ENCODE measurements around the gene TIGD6.
"Not testable (repeated sequence)": the region's sequence is repeated elsewhere in the genome, so short reads cannot be mapped to it uniquely, and the experiment has no call there.

Gene TIGD6

GRCh38 chr5:150038547-150038946, 38.1 kb upstream of the TIGD6 start:
- DNase-seq (ENCODE audit: low read depth): peak; percentile 40
- TF ChIP-seq CTCF (conservative IDR thresholded peaks at IDR 0.05; ENCODE audit: low read length): no peak
- H3K4me3 ChIP-seq (ENCODE audit: low read length): no peak overlapping the region

GRCh38 chr5:150036513-150036912, 36.1 kb upstream of the TIGD6 start:
- TF ChIP-seq CTCF (conservative IDR thresholded peaks at IDR 0.05; ENCODE audit: low read length): no peak
- DNase-seq (ENCODE audit: low read depth): peak; percentile 96
- no peak overlapping the region for H3K4me3 ChIP-seq (ENCODE audit: low read length)

- DNase-seq (ENCODE audit: low read depth): no peak
- TF ChIP-seq CTCF (conservative IDR thresholded peaks at IDR 0.05; ENCODE audit: low read length): no peak
- H3K4me3 ChIP-seq (ENCODE audit: low read length): no peak overlapping the region
Observed at GRCh38 chr5:150035139-150035895, 34.9 kb upstream of the TIGD6 start.

GRCh38 chr5:150034662-150035061, 34.2 kb upstream of the TIGD6 start:
- peak; percentile 95 for DNase-seq (ENCODE audit: low read depth)

GRCh38 chr5:150033334-150033733, 32.9 kb upstream of the TIGD6 start:
- no peak for TF ChIP-seq CTCF (conservative IDR thresholded peaks at IDR 0.05; ENCODE audit: low read length)
- no peak for DNase-seq (ENCODE audit: low read depth)
- no peak overlapping the region for H3K4me3 ChIP-seq (ENCODE audit: low read length)

More at GRCh38 chr5:150034662-150035061, 34.2 kb upstream of the TIGD6 start:
- TF ChIP-seq CTCF (conservative IDR thresholded peaks at IDR 0.05; ENCODE audit: low read length): no peak
- H3K4me3 ChIP-seq (ENCODE audit: low read length): no peak overlapping the region

- not testable (repeated sequence) for DNase-seq (ENCODE audit: low read depth); H3K4me3 ChIP-seq (ENCODE audit: low read length)
Observed at GRCh38 chr5:150028047-150028446, 27.6 kb upstream of the TIGD6 start.

- no peak overlapping the region for H3K4me3 ChIP-seq (ENCODE audit: low read length)
- DNase-seq (ENCODE audit: low read depth): no peak
- TF ChIP-seq CTCF (conservative IDR thresholded peaks at IDR 0.05; ENCODE audit: low read length): no peak
Observed at GRCh38 chr5:150026682-150027172, 26.3 kb upstream of the TIGD6 start.
